HG03108 (cell line): Measurements from ENCODE around the gene LRRC41.
"Not testable (repeated sequence)": the region's sequence is repeated elsewhere in the genome, so short reads cannot be mapped to it uniquely, and the experiment has no call there.

ENCODE experiments used
- ATAC-seq: cut with Tn5 transposase; IDR thresholded peaks from one replicate; pipeline ENCODE4 v1.9.1; 2021; ENCODE audit warnings: moderate library complexity; ENCODE audit not compliant: unreplicated experiment

The LRRC41 gene, protein sequence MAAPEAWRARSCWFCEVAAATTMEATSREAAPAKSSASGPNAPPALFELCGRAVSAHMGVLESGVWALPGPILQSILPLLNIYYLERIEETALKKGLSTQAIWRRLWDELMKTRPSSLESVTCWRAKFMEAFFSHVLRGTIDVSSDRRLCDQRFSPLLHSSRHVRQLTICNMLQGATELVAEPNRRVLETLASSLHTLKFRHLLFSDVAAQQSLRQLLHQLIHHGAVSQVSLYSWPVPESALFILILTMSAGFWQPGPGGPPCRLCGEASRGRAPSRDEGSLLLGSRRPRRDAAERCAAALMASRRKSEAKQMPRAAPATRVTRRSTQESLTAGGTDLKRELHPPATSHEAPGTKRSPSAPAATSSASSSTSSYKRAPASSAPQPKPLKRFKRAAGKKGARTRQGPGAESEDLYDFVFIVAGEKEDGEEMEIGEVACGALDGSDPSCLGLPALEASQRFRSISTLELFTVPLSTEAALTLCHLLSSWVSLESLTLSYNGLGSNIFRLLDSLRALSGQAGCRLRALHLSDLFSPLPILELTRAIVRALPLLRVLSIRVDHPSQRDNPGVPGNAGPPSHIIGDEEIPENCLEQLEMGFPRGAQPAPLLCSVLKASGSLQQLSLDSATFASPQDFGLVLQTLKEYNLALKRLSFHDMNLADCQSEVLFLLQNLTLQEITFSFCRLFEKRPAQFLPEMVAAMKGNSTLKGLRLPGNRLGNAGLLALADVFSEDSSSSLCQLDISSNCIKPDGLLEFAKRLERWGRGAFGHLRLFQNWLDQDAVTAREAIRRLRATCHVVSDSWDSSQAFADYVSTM

DNA sequence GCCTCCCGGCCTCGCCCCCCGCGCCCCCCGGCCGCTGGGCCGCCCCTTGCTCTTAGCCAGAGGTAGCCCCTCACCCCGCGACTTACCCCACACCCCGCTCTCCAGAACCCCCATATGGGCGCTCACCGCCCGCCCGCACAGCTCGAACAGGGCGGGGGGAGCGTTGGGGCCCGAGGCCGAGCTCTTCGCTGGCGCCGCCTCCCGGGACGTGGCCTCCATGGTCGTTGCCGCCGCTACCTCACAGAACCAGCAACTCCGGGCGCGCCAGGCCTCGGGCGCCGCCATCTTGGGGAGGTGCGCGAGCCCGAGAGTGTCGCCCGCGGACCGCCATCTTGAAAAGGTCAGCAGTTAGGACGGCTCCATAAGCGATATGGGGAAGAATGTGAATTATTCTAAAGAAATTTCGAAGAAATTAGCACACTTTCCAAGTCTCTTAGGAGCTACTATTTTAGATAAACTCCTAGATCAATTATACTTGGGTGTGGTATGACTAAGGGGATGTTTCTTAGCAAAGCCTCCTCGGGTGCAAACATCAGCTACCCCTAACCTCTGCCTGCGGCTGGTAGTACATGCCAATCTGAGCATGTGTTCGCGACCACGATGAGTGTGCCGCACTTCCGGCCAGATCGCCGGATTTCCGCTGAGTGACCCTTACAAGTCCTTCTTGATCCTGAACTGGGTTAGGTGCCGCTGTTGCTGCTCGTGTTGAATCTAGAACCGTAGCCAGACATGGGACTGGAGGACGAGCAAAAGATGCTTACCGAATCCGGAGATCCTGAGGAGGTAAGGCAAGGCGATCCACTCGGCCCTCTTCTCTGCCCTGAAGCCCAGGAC is at the start of gene LRRC41, which contains the start of gene UQCRH:
TSS of gene LRRC41 (minus strand) at position 579 of the 834 bp plus-strand sequence. CDS start at position 285, 294 bp downstream.
TSS of gene UQCRH (plus strand) at position 661 of the 834 bp plus-strand sequence. CDS start at position 730, 69 bp downstream.
- ATAC-seq, result peak; percentile 77

DNA sequence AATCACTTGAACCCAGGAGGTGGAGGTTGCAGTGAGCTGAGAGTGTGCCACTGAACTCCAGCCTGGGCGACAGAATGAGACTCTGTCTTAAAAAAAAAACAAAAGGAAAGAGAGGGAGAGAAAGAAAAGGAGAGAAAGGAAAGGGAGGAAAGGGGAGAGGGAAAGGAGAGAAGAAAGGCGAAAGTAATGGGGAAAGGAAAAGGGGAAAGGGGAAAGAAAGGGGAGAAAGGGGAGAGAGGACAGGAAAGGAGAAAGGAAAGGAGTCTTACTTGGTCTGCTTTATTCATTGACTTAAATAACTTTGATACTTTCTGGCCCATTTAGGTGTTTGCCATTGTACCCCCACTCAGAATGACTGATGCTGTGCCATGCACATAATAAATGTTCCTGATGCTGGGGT is 48.9 kb upstream of the LRRC41 start:
- no peak for ATAC-seq

DNA sequence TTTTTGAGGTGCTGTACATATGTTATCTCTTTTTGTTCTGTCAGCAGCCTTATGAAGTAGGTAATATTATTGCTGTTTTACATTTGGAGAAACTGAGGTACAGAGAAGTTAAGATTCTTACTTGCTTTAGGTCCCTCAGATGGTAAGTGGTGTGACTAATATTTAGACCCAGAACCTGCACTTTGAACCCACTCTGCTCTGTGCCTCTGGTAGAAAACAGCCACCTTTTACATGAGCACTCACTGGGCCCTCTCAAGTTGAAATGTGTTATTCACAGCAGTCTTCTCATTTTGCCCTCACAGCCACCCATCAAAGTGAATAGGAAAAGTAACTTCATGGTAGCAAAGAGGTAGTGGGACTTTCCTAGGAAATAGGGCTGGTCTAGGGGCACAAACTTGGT is 41.9 kb upstream of the LRRC41 start:
- ATAC-seq, result no peak

DNA sequence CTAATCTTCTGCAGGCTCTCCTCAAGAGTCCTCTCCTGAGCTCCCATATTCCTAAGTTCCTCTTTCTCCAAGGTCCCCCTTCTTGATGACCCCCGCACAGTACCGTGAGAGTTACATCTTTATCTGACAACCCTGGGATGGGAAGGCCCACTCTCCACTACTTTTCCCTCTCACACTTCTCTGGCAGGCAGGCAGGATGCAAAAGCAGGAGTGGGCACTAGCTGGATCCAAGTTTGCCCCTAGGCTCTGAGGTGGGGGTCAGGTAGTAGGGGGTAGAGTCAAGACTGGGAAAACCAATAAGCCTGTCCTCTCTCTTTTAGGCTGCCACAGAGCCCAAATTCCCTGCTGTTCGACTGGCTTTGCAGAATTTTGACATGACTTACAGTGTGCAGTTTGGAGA is 41.1 kb upstream of the LRRC41 start:
- ATAC-seq, result no peak

DNA sequence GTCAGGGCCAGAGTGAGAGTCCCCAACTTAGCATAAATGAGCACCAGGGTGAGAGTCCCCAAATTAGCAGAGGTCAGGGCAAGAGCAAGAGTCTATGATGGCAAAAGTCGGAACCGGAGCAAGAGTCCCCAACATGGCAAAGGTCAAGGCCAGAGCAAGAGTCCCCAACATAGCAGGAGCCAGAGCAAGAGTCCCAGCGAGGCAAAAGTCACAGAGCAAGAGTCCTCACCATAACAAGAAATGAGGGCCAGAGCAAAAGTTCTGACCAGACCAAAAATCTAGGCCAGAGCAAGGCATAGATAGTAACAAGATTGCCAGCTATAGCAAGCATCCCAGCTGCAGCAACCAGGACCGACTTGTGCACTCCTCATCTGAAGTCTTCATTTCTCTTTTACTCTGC is 40.3 kb upstream of the LRRC41 start:
- no peak for ATAC-seq

DNA sequence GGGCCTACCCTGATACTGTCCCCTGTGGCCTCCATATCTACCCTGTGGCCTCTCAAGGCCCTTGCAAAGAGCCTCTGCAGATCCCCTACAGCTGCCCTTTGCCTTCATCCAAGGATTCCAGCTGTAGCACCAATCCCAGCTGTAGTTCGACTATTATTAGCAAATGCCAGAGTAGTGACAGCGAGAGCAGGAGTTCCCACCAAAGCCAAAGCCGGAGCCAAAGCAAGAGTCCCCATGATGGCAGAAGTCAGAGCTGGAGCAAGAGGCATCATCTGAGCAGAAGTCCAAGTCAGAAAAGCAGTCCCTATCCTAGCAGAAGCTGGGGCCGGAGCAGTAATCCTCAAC is 39.9 kb upstream of the LRRC41 start:
- no peak for ATAC-seq

DNA sequence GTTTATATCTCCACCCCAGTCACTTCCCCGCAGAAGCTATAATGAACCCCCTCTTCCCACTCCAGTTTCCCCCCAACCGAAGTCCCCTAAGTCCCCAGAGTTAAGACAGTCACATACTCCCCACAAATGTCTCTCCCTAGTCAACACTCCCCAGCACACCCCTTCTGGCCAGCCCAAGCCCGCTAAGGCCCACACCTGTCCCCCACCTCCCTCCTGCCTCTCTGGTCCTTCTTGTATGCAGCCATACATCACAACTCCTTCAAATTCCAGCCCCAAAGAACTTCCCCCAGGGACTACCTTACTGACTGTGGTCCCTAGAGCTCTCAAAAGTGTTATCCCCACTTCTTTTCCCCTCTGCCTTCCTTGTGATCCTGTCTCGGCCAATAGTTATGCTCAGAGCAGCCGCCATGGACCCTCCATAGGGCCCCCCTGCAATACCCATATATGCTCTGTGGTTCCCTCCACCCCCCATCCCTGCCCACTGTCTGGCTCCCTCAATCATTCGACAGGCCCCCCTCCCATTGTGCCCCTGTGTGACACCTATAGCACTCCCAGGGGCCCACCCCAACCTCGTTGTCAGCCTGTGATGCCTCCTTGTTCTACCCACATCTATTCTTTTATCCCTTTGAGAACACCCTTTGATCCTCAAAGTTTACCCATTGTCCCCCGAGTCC is 39.4 kb upstream of the LRRC41 start:
- ATAC-seq, result no peak

DNA sequence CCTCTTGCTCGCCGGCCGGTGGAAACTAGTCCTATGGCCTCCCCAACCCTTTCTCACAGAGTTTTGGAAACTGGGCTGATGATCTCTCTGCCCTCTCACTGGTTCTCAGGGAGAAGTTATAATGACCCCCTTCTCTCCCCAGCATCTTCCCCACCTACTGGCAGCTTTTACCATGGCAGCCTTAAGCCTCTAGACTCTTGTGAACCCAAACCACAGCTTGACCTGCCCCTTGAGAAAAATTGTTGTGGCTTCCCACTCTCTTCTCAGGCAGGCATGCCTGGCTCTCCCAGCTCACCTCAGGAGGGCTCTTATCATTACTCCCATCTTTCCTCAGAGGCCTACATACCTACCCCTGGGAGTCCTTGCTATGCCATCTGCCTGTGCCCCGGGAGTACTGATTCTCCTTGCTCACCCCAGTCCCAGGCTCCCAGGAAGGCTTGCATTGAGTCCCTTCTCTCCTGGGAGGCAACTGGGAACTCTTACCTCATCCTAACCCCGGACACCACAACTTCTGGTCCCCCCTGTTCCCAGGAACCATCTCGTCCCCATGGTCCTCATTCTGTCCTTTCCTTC is 38.8 kb upstream of the LRRC41 start:
- no peak for ATAC-seq

DNA sequence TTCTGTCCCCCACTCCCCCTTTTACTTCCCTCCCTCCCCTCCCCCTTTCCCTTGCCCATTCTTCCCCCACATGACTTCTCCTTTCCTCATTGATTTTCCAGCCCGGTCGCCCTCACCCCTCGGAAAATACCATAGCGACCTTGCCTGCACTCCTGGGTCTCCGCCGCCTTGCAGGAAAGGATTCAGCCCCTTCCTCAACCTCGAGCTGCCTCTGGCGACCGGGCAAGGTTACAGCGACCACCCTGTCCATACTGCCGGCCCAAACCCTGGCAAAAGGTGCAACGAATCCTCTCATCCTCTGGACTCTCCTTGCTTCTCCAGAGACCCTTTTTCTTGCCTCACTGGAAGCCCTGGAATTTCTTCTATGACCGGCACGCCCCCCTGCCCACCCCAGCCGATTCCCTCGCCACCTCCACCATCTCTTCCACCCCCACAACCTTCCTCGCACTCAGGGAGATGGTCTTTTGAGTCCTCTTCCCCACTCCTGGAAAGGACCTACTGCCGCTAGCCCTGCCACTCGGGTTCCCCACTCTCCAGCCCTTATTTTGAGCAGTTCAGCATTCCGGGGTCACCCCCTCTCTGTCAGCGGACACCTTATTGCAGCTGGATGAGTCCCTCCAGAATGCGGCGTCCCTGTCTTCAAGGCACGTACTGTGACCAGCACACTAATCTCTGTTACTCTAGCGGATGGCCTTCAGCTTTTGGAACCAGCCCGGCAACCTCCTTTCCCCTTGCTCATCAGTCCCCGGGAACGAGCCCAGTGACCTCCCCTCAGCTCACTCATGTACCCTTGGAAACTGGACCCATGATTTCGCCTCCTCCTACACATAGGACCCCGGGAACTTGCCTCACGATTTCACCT is 38.0 kb upstream of the LRRC41 start:
- no peak for ATAC-seq

DNA sequence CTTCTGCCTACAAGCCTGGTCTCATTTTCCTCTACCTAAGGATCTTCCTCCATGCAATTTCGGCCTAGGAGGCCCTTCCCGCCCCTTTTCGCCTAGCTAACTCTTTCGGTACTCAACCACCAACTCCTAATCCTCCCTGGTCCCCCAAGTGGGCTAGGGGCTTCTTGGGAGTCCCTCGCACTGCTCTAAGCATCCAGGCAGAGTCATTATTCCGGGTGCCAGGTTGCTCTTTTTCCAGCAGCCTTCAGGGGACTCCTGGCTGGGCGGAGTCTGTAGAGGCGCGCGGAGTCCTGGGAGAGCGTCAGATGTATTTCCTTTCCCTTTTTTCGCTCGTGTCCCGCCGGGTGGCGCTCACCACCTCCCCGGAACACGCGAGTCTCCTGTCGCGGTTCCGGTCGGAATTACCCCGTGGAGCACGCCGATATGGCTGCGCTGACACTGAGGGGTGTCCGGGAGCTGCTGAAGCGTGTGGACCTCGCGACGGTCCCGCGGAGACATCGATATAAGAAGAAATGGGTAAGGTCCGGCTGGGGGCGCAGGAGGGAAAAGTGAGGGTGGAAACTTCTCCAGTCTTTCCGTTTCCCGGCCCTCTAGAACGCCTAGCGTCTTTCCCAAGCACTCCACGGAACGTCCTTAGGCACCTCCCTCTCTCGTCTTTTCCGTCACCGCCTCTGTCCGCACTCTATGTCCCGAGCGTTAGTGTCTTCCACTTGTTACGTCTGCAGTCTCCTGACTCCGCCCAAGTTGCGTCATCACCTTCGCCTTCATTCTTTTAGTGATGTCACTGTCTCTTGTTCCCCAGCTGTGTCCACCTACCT is 37.2 kb upstream of the LRRC41 start, which contains the start of gene NSUN4:
TSS of gene NSUN4 (plus strand) at position 404 of the 818 bp plus-strand sequence. CDS start at position 424, 20 bp downstream.
- ATAC-seq, result peak; percentile 86

DNA sequence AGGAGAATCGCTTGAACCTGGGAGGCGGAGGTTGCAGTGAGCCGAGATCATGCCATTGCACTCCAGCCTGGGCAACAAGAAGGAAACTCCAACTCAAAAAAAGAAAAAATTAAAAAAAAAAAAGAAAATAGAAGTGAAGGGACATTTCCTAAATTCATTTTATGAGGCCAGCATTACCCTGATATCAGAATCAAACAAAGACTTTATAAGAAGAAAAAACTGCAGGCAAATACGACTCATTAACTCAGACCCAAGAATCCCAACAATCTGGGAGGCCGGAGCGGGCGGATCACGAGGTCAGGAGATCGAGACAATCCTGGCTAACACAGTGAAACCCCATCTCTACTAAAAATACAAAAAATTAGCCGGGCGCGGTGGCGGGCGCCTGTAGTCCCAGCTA is 34.0 kb upstream of the LRRC41 start:
- not testable (repeated sequence) for ATAC-seq

DNA sequence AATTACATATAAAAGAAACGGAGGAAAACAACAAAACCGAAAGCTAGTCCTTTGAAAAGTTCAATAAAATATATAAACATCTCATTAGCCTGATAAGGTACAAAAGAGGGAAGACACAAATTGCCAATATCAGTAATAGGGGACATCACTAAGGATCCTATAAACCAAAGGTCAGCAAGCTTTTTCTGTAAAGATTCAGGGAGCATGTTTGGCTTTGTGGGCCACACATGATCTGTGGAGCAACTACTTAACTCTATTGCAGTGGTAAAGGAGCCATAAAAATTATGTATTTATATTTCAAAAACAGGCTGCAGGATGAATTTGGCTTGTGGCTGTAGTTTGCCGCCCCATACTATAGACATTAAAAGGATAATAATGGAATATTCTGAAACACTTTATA is 31.7 kb upstream of the LRRC41 start:
- no peak for ATAC-seq

DNA sequence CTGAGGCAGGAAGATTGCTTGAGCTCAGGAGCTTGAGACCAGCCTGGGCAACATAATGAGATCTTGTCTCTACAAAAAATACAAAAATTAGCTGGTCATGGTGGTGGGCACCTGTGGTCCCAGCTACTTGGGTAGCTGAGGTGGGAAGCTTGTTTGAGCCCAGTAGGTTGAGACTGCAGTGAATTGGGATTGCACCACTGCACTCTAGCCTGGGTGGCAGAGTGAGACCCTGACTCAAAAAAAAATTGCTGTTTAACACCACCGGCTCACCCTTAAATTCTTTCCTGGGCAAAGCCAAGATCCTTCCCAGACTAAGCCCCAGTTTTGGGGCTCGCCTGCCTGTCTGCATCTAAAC is 30.6 kb upstream of the LRRC41 start:
- ATAC-seq, result no peak

DNA sequence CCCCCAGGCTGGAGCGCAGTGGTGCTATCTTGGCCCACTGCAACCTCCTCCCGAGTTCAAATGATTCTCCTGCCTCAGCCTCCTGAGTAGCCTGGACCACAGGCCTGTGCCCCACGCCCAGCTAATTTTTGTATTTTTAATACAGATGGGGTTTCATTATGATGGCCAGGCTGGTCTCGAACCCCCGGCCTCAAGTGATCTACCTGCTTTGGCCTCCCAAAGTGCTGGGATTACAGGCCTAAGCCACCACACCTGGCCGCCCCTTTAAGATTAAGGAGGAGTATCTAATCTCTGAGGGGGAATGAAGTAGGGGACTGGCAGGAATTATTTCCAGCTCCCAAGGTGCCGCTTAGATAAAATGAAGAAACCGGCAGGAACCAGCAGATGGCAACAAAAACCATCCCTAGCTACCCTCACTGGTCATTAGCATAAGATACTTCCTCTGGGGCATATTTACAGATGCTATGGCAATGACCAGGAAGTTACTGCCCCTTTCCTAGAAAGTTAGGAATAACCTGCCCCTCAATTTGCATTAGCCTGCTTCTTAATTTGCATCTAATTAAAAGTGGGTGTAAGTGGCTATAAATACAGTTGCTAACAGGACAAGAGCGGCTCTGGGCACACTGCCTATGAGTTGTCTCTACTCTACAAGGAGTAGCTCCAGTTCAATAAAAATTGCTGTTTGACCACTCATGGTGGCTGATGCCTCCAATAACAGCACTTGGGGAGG is 30.0 kb upstream of the LRRC41 start:
- ATAC-seq, result peak; percentile 64

DNA sequence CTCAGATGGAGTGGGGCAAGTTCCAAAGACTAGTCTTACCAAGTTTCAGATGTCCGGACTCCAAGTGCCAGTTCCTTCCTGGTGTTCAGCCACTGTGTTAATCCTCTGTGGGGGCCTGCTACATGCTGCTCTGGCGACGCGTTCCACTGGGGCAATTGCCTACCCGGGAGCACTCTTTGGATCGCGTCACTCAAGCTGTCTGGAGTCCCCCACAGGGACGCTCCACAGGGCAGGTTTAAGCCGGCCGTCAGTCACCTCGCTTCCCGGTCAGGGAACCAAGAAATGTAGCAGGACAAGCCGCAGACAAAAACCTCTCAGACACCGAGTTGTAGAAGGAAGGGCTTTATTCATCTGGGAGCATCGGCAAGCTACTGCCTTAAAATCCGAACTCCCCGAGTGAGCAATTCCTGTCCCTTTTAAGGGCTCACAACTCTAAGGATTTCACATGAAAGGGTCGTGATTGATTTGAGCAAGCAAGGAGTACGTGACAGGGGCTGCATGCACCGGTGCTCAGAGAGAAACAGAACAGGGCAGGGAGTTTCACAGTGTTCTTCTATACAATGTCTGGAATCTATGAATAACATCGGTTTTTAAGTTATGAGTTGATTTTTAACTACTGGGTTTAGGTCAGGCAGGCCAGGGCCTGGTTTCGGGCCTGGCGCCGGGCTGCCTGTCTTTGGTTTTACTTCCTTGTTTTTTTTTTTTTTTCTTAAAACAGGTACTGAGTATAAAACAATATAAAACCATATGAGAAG is 28.5 kb upstream of the LRRC41 start:
- not testable (repeated sequence) for ATAC-seq

DNA sequence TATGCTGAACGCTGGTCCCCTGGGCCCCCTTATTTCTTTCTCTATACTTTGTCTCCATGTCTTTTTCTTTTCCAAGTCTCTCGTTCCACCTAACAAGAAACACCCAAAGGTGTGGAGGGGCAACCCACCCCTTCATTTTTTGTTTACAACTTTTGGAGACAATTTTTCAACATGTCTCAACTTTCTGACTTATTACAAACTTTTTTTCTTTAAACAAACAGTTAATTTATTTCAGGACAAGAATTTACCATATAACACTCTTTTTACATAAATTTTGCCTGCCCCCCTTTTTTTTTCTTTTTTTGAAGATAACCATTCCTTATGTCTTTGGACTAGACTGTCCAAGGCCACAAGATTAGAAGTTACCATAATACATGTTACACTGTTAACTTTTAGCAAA is 27.0 kb upstream of the LRRC41 start:
- not testable (repeated sequence) for ATAC-seq

DNA sequence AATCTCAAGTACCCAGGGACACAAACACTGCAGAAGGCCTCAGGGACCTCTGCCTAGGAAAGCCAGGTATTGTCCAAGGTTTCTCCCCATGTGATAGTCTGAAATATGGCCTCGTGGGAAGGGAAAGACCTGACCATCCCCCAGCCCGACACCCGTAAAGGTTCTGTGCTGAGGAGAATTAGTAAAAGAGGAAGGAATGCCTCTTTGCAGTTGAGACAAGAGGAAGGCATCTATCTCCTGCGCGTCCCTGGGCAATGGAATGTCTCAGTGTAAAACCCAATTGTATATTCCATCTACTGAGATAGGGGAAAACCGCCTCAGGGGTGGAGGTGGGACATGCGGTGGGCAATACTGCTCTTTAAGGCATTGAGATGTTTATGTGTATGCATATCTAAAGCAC is 26.4 kb upstream of the LRRC41 start:
- ATAC-seq, result not testable (repeated sequence)
